Mucosa of descending colon (tissue), 3 donors: ENCODE data around the gene SEMA3C. TPM values are rescaled to one million over a fixed set of nuclear protein-coding genes. Genes with fewer than 3 reads are reported as not detected.
A peak's percentile ranks its signal among the peaks of the same experiment; 100 is the strongest.

Source experiments
- ATAC-seq: fragments of 200-7000 bp; cut with Tn5 transposase; one replicate; pipeline ENCODE4 v1.9.1; 2020; ENCODE audit warnings: mild to moderate bottlenecking, moderate library complexity
- DNase-seq, 3 donors: peaks; one replicate each; pipeline ENCODE4 v3.0.0-alpha.2; 2020
- H3K36me3 ChIP-seq: fragments of 200-600 bp; one replicate; pipeline ENCODE4 v1.8.0; 2021; ENCODE audit warnings: low read depth, mild to moderate bottlenecking
- H3K4me1 ChIP-seq: fragments of 200-600 bp; one replicate; pipeline ENCODE4 v1.8.0; 2021; ENCODE audit warnings: low read depth, mild to moderate bottlenecking
- H3K4me3 ChIP-seq: fragments of 200-600 bp; one replicate; pipeline ENCODE4 v1.8.0; 2021; ENCODE audit warnings: mild to moderate bottlenecking
- H3K9me3 ChIP-seq: fragments of 200-600 bp; one replicate; pipeline ENCODE4 v1.8.0; 2021; ENCODE audit warnings: mild to moderate bottlenecking
- intact Hi-C, 2 donors: fragments of 100-400 bp; cut with DNase I in 1 of 2; cut with micrococcal nuclease in 1 of 2; formaldehyde crosslinking; loops; one replicate each; pipeline versions ENCODE4 v1.11.0 to v1.11.1; 2022; cut with DNase I, micrococcal nuclease
- total RNA-seq, 3 donors: library from RNA; stranded (reverse); fragmentation: NEBNext Ultra II Directional in 2 of 3; extraction: Animal tissue kit (Norgen Biotek cat#: 25700) in 2 of 3; gene quantifications; one replicate each; pipeline versions ENCODE4 v1.2.1 to v1.2.4, GENCODE V29; 2021 to 2023
- TF ChIP-seq, protein P1 (sequence below): fragments of 200-600 bp; IDR thresholded peaks from one replicate; pipeline ENCODE4 v1.8.0; 2022; ENCODE audit warnings: antibody characterized with exemption, mild to moderate bottlenecking
- donor health status: DM: no; HTN: no; CAD: no; lungs with moderate emphysema.
- donor health status: DM: no; HTN: no; CAD: no.
- donor health status: DM: no; HTN: yes; CAD: no.

The SEMA3C gene
- total RNA-seq, 3 donors from 2014 or later: 72.4 to 150 (median 83.7) TPM

DNA sequence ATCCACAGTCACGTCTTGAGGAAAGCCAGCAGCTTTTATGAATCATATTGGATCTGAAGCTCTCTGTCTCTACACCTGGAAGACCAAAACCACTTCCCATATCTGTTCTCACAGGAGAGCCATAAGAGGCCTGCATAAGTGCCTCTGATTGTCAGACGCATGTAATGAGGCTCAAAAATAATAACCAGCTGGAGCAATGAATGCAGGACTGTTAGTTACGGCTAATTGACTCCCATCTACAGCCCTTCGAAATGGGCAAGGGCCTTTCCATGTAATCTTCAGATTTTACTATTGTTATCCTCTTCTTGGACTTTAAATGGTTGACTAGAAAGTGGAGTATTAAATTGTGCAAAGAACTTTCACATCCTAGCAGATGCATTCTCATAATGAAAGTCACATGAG is 4.4 kb upstream of the SEMA3C start:
- intact Hi-C loops: no loop called here
- Histone ChIP-seq H3K36me3 (no peaks in the 10 kb centered on the region), H3K4me1 (no peaks in the 10 kb centered on the region), H3K4me3 (no peak overlapping the region), H3K9me3 (no peaks in the 10 kb centered on the region)
- DNase-seq (no peak), ATAC-seq (no peak)
- TF ChIP-seq, protein P1, sequence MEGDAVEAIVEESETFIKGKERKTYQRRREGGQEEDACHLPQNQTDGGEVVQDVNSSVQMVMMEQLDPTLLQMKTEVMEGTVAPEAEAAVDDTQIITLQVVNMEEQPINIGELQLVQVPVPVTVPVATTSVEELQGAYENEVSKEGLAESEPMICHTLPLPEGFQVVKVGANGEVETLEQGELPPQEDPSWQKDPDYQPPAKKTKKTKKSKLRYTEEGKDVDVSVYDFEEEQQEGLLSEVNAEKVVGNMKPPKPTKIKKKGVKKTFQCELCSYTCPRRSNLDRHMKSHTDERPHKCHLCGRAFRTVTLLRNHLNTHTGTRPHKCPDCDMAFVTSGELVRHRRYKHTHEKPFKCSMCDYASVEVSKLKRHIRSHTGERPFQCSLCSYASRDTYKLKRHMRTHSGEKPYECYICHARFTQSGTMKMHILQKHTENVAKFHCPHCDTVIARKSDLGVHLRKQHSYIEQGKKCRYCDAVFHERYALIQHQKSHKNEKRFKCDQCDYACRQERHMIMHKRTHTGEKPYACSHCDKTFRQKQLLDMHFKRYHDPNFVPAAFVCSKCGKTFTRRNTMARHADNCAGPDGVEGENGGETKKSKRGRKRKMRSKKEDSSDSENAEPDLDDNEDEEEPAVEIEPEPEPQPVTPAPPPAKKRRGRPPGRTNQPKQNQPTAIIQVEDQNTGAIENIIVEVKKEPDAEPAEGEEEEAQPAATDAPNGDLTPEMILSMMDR: no peak

DNA sequence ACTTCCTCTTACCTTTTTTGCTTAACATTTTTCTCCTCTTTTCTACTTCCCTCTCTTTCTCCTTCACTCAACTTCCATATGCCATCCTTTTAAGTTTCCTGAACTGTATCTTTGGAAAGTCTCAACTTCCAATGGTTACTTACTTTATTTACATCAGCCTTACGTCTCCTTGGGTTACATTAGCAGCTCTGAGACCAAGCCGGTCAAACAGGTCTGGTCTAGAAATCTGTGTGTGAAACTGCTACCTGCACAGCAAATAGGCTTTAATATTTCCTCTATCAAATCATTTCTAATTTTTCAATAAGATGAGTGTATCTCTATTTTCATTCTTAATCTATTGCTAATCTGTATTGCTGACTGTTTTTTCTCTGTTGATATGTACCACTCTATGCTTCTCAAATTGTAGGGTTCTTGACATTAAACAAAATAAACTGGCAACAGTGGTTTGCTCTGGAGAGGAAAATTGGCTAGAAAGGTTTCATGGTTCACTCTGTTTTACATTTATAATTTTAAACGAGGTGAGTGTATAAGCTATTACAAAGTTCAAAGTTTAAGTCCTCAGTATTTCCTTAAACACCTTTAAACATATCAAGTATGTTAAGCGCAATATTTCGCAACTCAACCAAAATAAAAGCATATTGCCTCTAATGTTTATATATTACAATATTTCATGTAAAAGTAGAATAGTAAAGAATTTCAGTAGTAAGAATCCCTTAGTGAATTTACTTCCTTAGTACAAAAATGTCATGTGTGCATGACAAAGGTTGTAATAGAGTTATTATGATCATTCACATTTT is 3.6 kb upstream of the SEMA3C start:
- Histone ChIP-seq H3K4me3 (no peak overlapping the region), H3K4me1 (no peaks in the 10 kb centered on the region), H3K9me3 (no peaks in the 10 kb centered on the region), H3K36me3 (no peaks in the 10 kb centered on the region)
- DNase-seq: peak in 1 of 3 donors; percentile 70
- TF ChIP-seq, protein P1: no peak
- ATAC-seq: no peak
- intact Hi-C loops: no loop called here

DNA sequence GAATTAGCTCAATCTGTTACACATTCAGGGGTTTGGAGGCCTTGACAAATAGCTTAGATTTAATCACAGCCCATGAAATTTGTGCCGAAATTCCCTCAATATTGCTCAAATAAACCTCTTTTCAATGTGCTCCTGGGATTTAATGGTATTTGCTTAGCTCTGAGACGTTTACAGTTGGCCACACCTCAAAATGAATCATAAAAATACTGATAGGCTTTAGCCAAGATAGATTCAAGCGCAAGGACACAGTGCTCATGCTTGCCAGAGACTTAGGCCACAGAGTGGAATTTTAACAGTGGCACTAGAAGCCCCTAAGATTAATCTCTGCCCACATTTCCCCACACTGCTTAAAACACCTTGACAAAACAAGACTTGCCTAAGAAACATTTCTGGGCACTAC is 2.3 kb upstream of the SEMA3C start:
- Histone ChIP-seq H3K36me3 (no peaks in the 10 kb centered on the region), H3K4me1 (no peaks in the 10 kb centered on the region), H3K4me3 (no peak overlapping the region), H3K9me3 (no peaks in the 10 kb centered on the region)
- DNase-seq: peak in 1 of 3 donors; percentile 38
- ATAC-seq: peak; percentile 39
- intact Hi-C loops: no loop called here
- TF ChIP-seq, protein P1: no peak

DNA sequence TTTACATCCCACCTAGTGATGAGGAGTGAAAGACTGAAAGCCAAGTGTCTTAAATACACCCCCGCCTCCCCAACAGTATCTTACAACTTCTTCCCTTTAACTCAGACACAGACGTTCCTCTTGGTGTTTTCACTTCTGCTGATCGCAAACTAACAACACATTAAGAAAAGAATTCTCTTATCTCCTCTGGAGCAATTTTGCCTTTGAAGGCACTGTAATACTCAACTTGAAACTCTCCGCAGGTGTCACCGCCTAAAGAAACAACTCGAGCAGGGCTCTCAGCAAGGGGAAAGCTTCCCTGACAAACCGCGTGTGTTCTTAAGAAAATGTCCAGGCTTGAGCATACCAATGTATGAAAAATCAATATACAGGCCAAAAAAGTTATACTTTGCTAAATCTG is 452 bp downstream of the SEMA3C start:
- intact Hi-C loops: loop anchor here in 1 of 2 donors (5.0 to 10.0 kb wide), 2 partner anchors 214 to 529 kb away; no protein-coding TSS in a partner anchor
- ATAC-seq: no peak
- TF ChIP-seq, protein P1: no peak
- Histone ChIP-seq H3K36me3 (no peaks in the 10 kb centered on the region), H3K4me3 (peak overlapping the region; percentile 23), H3K9me3 (no peaks in the 10 kb centered on the region), H3K4me1 (no peaks in the 10 kb centered on the region)
- peak in 1 of 3 donors; percentile 40 for DNase-seq

DNA sequence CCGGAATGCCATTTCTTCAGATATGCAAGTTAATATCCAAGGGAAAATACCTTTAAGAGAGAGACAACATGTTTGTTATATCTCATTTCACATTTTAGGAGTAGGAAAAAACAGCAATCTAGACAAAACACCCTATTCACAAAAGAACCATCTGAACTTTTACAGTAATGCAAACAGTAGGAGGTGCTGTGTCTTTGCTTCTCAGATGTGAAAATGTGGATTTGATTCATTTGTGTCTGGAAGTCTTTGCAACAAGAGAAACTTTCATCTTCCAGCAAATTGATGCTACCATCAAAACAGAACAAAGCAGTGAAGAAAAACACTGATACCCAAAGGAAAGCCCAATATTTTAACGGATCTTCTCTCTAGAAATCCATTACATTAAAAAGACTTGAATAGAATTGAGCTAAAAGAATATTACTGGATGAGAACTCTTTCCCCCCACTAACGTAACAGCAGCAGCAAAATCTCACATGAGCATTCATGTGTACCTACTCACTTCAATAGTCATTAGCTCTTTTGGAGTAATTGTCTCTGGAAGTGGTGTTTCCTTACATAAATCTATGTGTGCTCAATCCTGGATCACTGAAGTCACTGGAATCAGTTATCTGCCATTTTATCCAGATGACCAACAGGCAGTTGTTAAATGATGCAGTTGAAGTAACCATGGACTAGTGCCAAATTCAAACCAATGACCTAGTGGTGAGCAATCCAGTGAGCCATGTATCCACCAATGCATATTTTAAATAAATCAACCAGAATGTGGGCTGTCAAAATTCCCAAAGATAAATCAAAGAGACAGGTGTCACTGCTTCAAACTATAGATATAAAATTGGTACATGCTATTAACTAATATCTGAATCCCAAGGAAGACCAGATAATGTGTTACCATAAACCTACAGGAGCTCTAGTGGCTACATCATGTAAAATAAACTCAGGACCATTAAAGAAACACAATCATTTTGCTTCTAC is 1.8 kb downstream of the SEMA3C start:
- Histone ChIP-seq H3K4me1 (no peaks in the 10 kb centered on the region), H3K9me3 (no peaks in the 10 kb centered on the region), H3K4me3 (no peak overlapping the region), H3K36me3 (no peaks in the 10 kb centered on the region)
- intact Hi-C loops: loop anchor here in 1 of 2 donors (5.0 to 10.0 kb wide), 2 partner anchors 212 to 530 kb away; no protein-coding TSS in a partner anchor
- TF ChIP-seq, protein P1: no peak
- DNase-seq (no peak), ATAC-seq (no peak)
